ENCODE data around the gene SERPINA5. TPM values are rescaled to one million over a fixed set of nuclear protein-coding genes. Genes with fewer than 3 reads are reported as not detected.
"Not testable (repeated sequence)": the region's sequence is repeated elsewhere in the genome, so short reads cannot be mapped to it uniquely, and the experiment has no call there.

SERPINA5 gene
- total and polyA plus RNA-seq, 8 donors, result 52.3 to 139 (median 96.0) TPM

GRCh38 chr14:94572637-94573303, 8.5 kb upstream of the SERPINA5 start:
- ATAC-seq, result peak; percentile 58 to 77 (median 60)
- no peak for TF ChIP-seq CTCF (IDR thresholded peaks at IDR 0.05)
- Histone ChIP-seq H3K4me3 (no peak overlapping the region), H3K36me3 (peaks cover 0 to 3% (median 0%) of the 10 kb centered on the region in 3 donors), H3K27me3 (no peaks in the 10 kb centered on the region), H3K9me3 (no peaks in the 10 kb centered on the region), H3K27ac (peak overlapping the region; percentile 4 to 70 (median 40)), H3K4me1 (peaks cover 19 to 47% (median 39%) of the 10 kb centered on the region in 3 donors)
- intact Hi-C loops (cut with DNase I), result no loop called here
- FAIRE-seq, result no peak
- peak in 3 of 6 donors; percentile 18 to 51 (median 49) for DNase-seq
- WGBS, 2 donors, result 16 to 19% methylated on average over 7 of the region's 7 CpGs

DNA sequence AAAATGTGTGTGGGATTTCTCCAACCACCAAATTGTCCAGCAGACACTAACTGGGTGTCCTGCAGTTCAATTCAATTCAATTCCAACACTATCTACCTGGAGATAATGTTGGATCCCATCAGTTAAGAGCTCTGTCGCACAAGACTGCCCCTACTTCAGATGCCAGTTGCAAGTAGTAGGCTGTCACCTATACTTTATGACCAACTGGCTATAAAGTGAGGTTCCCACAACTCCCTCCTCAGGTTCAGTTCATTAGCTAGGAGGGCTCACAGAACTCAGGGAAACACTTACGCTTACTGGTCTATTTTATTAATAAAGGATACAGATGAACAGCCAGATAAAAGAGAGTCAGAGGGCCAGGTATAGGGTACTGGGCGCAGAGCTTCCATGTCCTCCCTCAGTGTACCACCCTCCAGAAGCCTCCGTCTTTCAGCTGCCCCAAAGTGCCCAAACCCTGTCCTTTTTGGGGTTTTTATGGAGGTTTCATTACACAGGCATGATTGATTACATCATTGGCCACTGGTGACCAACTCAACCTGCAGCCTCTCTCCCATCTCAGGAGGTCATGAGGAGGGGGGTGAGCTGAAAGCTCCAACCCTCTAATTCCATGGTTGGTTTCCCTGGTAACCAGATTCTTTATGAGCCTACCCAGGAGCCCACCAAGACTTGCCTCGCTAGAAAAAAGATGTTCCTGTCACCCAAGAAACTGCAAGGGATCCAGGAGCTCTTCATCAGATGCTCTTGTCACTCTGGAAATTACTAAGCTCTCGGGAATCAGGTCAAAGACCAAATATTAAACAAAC, 7.5 kb upstream of the SERPINA5 start:
- DNase-seq (peak in 3 of 6 donors; percentile 1 to 9 (median 7)), FAIRE-seq (no peak)
- WGBS, 2 donors, result 79% methylated on average over 6 of the region's 6 CpGs

DNA sequence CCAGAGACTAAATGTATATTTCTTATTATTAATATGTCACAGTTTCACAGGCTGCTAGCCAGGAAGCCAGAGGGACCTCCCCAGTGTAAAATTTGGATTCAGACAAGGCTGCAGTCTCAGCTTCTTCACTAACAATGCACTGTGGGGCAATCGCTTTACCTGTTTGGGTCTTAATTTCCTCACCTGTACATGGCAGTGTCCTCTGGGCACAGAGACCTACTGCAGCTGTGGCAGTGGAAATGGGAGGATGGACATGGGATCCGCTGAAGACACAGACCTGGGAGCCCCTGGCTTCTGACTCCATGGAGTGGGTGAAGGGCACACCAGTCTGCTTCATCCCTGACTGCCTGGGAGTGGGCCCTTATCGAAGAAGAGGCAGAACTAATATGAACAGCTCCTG, 6.9 kb upstream of the SERPINA5 start:
- 69 to 71% methylated on average over 3 of the region's 3 CpGs for WGBS, 2 donors

More for the DNA sequence above, 7.5 kb upstream of the SERPINA5 start:
- Histone ChIP-seq H3K27me3 (no peaks in the 10 kb centered on the region), H3K27ac (peak overlapping the region; percentile 7 to 70 (median 26)), H3K9me3 (no peaks in the 10 kb centered on the region), H3K4me1 (peaks cover 19 to 47% (median 39%) of the 10 kb centered on the region in 3 donors), H3K4me3 (no peak overlapping the region), H3K36me3 (peaks cover 0 to 3% (median 0%) of the 10 kb centered on the region in 3 donors)
- no peak for ATAC-seq
- no peak for TF ChIP-seq CTCF (IDR thresholded peaks at IDR 0.05)
- intact Hi-C loops (cut with DNase I), result no loop called here

DNA sequence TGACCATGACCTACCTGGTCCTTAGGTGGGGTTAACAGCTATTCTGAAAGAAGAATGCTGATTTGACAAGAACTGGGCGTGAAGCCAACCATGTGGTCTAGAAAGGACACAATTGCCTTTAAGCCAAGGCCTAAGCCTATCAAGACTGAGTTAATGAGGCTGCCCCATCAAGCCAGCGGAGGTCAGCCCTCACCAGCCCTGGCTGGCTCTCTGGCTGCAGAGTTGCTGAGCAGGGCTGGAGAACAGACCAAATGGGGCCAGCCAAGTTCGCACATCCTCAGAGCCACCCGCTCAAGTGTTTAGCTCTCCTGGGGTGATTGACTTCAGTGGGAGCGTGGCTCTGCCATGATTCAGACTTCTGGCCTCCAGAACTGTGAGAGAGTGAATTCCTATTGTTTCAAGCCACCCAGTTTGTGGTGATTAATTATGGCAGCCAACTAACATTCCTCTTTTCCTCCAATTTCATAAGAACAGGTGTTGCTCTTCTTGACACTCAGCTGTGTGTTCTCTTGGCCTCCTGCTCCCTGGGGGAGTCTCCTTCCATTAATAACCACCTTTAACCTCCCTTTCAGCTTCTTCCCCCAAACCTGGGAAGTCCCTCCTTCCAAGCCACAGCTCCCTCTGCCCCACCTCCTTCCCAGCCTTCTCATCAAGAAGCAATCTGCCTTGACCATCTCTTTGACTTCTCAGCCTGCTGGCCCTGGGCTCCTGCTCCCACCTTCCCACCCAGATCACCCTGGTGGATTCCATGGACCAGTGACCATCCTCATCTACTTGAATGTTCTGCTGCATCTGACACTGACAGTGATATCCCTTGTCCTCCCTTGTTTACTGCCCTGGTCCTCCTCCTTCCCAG, 5.3 kb upstream of the SERPINA5 start:
- ATAC-seq (peak; percentile 45 to 77 (median 68)), FAIRE-seq (no peak), DNase-seq (peak in 4 of 6 donors; percentile 58 to 75 (median 64))
- H3K27me3 ChIP-seq, result no peaks in the 10 kb centered on the region
- no peak overlapping the region for H3K4me3 ChIP-seq
- no peak for TF ChIP-seq CTCF (IDR thresholded peaks at IDR 0.05)
- peaks cover 19 to 47% (median 42%) of the 10 kb centered on the region in 3 donors for H3K4me1 ChIP-seq
- WGBS, 2 donors, result 44 to 50% methylated on average over 5 of the region's 5 CpGs
- H3K36me3 ChIP-seq, result no peaks in the 10 kb centered on the region
- peak overlapping the region; percentile 10 to 57 (median 30) for H3K27ac ChIP-seq
- H3K9me3 ChIP-seq, result no peaks in the 10 kb centered on the region
- intact Hi-C loops (cut with DNase I), result no loop called here

More for the DNA sequence above, 6.9 kb upstream of the SERPINA5 start:
- ATAC-seq (no peak), DNase-seq (peak in 2 of 6 donors; percentile 4 to 20), FAIRE-seq (no peak)
- no peak overlapping the region for H3K4me3 ChIP-seq
- no peaks in the 10 kb centered on the region for H3K9me3 ChIP-seq
- no peak for TF ChIP-seq CTCF (IDR thresholded peaks at IDR 0.05)
- H3K4me1 ChIP-seq, result peaks cover 19 to 47% (median 39%) of the 10 kb centered on the region in 3 donors
- peaks cover 0 to under 1% (median 0%) of the 10 kb centered on the region in 3 donors for H3K36me3 ChIP-seq
- H3K27ac ChIP-seq, result no peak overlapping the region
- H3K27me3 ChIP-seq, result no peaks in the 10 kb centered on the region
- intact Hi-C loops (cut with DNase I), result no loop called here

GRCh38 chr14:94577472-94577871, 3.8 kb upstream of the SERPINA5 start:
- FAIRE-seq; ATAC-seq; intact Hi-C loops (cut with DNase I); H3K4me3 ChIP-seq; H3K9me3 ChIP-seq; H3K27ac ChIP-seq; DNase-seq; H3K27me3 ChIP-seq; H3K36me3 ChIP-seq: not testable (repeated sequence)
- peaks cover 18 to 47% (median 36%) of the 10 kb centered on the region in 3 donors for H3K4me1 ChIP-seq

Measured in pancreas (tissue), 10 donors.